GM12878 (cell line): ENCODE data around the gene KIAA1217.
A peak's percentile ranks its signal among the peaks of the same experiment; 100 is the strongest.

ENCODE experiments used
- ATF3 ChIP-seq: IDR thresholded peaks from 2 replicates; pipeline ENCODE4 v1.6.1; 2011; ENCODE audit warnings: low read depth, mild to moderate bottlenecking, low read length, moderate library complexity, borderline replicate concordance; ENCODE audit errors: extremely low read depth
- BMI1 ChIP-seq: fragments of 450-650 bp; IDR thresholded peaks from 2 replicates; pipeline ENCODE4 v1.6.1; 2016; ENCODE audit warnings: mild to moderate bottlenecking, moderate library complexity, borderline replicate concordance
- CTCF ChIP-seq, 3 experiments: IDR thresholded peaks in 2 of 3; conservative IDR thresholded peaks in 1 of 3; 2 replicates each; pipeline ENCODE4 v1.5.1; 2011; ENCODE audit warnings: low read depth in 3 of 3, low read length in 3 of 3, mild to moderate bottlenecking in 3 of 3, control low read depth in 2 of 3, moderate library complexity in 2 of 3, inconsistent platforms in 1 of 3, mixed read lengths in 1 of 3; ENCODE audit not compliant: control insufficient read depth in 2 of 3, insufficient read depth in 1 of 3; ENCODE audit errors: extremely low read depth in 1 of 3
- EZH2 ChIP-seq: IDR thresholded peaks from 2 replicates; pipeline ENCODE4 v1.6.1; 2012; ENCODE audit warnings: low read depth, mild to moderate bottlenecking, control low read depth, inconsistent platforms, low read length, borderline replicate concordance; ENCODE audit not compliant: control insufficient read depth
- FOXM1 ChIP-seq: IDR thresholded peaks from 2 replicates; pipeline ENCODE4 v1.6.1; 2012; ENCODE audit warnings: low read depth, mild to moderate bottlenecking, inconsistent platforms, low read length, moderate library complexity
- KDM1A ChIP-seq: fragments of 200-600 bp; sonication (generic); IDR thresholded peaks from 2 replicates; pipeline ENCODE4 v1.6.1; 2016; ENCODE audit warnings: borderline replicate concordance
- MEF2A ChIP-seq: IDR thresholded peaks from 2 replicates; pipeline ENCODE4 v1.6.1; 2011; ENCODE audit warnings: low read depth, mild to moderate bottlenecking, low read length, moderate library complexity; ENCODE audit not compliant: insufficient read depth
- NR2C2 ChIP-seq: IDR thresholded peaks from 2 replicates; pipeline ENCODE4 v1.6.1; 2011; ENCODE audit warnings: borderline replicate concordance, low read depth; ENCODE audit not compliant: control insufficient read depth, insufficient read length
- PAX5 ChIP-seq: IDR thresholded peaks from 2 replicates; pipeline ENCODE4 v1.6.1; 2011; ENCODE audit warnings: low read depth, low read length, borderline replicate concordance
- POLR2A ChIP-seq: IDR thresholded peaks from 2 replicates; pipeline ENCODE4 v1.6.1; 2011; ENCODE audit warnings: low read depth, mild to moderate bottlenecking, low read length
- POLR2AphosphoS5 ChIP-seq: IDR thresholded peaks from 2 replicates; pipeline ENCODE4 v1.6.1; 2011; ENCODE audit warnings: mild to moderate bottlenecking, low read length, inconsistent platforms
- REST ChIP-seq: IDR thresholded peaks from 2 replicates; pipeline ENCODE4 v1.6.1; 2012; ENCODE audit warnings: mild to moderate bottlenecking, low read depth, low read length
- SREBF2 ChIP-seq: IDR thresholded peaks from 2 replicates; pipeline ENCODE4 v1.6.1; 2012; ENCODE audit warnings: mild to moderate bottlenecking, low read length
- ZNF274 ChIP-seq: IDR thresholded peaks from one replicate; pipeline ENCODE4 v1.8.0; 2011; ENCODE audit not compliant: insufficient read length, insufficient read depth

GRCh38 chr10:24310104-24310503 lies 101.2 kb downstream of the KIAA1217 start:
- peak in 1 of 3 experiments; percentile 15; a peak in 2 of 6 replicates for TF ChIP-seq CTCF (IDR thresholded peaks at IDR 0.05 in 2 of 3, conservative IDR thresholded peaks at IDR 0.05 in 1 of 3; ENCODE audit: control insufficient read depth in 2 of 3, extremely low read depth in 1 of 3, insufficient read depth in 1 of 3, low read depth in 3 of 3, low read length in 3 of 3)
- no peak for TF ChIP-seq ZNF274
- TF ChIP-seq FOXM1 = no peak
- no peak for TF ChIP-seq POLR2A
- TF ChIP-seq PAX5 = no peak
- no peak for TF ChIP-seq POLR2AphosphoS5
- TF ChIP-seq ATF3 = no peak
- no peak for TF ChIP-seq BMI1
- TF ChIP-seq SREBF2 = no peak
- TF ChIP-seq MEF2A = no peak
- TF ChIP-seq EZH2 = no peak
- TF ChIP-seq NR2C2 = no peak
- TF ChIP-seq REST = no peak
- TF ChIP-seq KDM1A = no peak
